A549 treated with CpdA at 1 μM for 4 hours (cell line): ENCODE results near the gene BCL7A. TPM values are rescaled to one million over a fixed set of nuclear protein-coding genes. Genes with fewer than 3 reads are reported as not detected.

ENCODE experiments used
- total RNA-seq: library from RNA; stranded (reverse); fragments of 200-300 nt; extraction: Qiagen RNA extraction; gene quantifications from 5 replicates; pipeline ENCODE4 v1.2.3, GENCODE V29; 2022; ENCODE audit warnings: low read depth

Gene BCL7A
- 9.9 to 13.0 TPM (median 11.4 TPM) in 5 replicates for total RNA-seq

GRCh38 chr12:122021822-122022392 lies at the start of gene BCL7A:
BCL7A (plus strand) TSS chr12:122021884; CDS start chr12:122022092, 208 bp downstream.

GRCh38 chr12:122078141-122079032 lies 56.7 kb downstream of the BCL7A start, which contains the start of gene MLXIP:
MLXIP (plus strand) TSS chr12:122078756; CDS start chr12:122078854, 98 bp downstream.

Other genes with a start within 250 kb of the BCL7A start
- gene RHOF, start 228.2 kb upstream of the BCL7A start, total RNA-seq, result 150 to 205 TPM (median 184 TPM) in 5 replicates
- 12.2 to 16.7 TPM (median 14.5 TPM) in 5 replicates for gene SETD1B, start 217.9 kb upstream of the BCL7A start, total RNA-seq
- 1.3 to 1.6 TPM (median 1.5 TPM) in 5 replicates for gene HPD, start 163.0 kb upstream of the BCL7A start, total RNA-seq
- gene PSMD9, start 133.1 kb upstream of the BCL7A start, total RNA-seq, result 111 to 172 TPM (median 127 TPM) in 5 replicates
- 0.86 to 1.7 TPM (median 1.4 TPM) in 5 replicates for gene CFAP251, start 103.3 kb upstream of the BCL7A start, total RNA-seq
- gene MLXIP, start 56.9 kb downstream of the BCL7A start, total RNA-seq, result 22.0 to 31.3 TPM (median 26.0 TPM) in 5 replicates
- gene IL31, start 152.3 kb downstream of the BCL7A start, total RNA-seq, result not detected in 5 replicates
- 0.14 to 0.24 TPM (median 0.17 TPM) in 3 of 5 replicates, not detected in the others for gene LRRC43, start 161.2 kb downstream of the BCL7A start, total RNA-seq
- 0.48 to 0.97 TPM (median 0.63 TPM) in 5 replicates for gene B3GNT4, start 181.8 kb downstream of the BCL7A start, total RNA-seq
- 74.4 to 81.2 TPM (median 77.1 TPM) in 5 replicates for gene DIABLO, start 204.2 kb downstream of the BCL7A start, total RNA-seq
- 18.4 to 20.1 TPM (median 19.5 TPM) in 5 replicates for gene VPS33A, start 244.6 kb downstream of the BCL7A start, total RNA-seq